GM15510 (cell line): ENCODE results near the gene ST13.

ENCODE experiments used
- POLR2A ChIP-seq: IDR thresholded peaks from 3 replicates; pipeline ENCODE4 v1.6.1; 2011; ENCODE audit warnings: borderline replicate concordance; ENCODE audit not compliant: insufficient read length; ENCODE audit errors: extremely low read depth

The ST13 gene

DNA sequence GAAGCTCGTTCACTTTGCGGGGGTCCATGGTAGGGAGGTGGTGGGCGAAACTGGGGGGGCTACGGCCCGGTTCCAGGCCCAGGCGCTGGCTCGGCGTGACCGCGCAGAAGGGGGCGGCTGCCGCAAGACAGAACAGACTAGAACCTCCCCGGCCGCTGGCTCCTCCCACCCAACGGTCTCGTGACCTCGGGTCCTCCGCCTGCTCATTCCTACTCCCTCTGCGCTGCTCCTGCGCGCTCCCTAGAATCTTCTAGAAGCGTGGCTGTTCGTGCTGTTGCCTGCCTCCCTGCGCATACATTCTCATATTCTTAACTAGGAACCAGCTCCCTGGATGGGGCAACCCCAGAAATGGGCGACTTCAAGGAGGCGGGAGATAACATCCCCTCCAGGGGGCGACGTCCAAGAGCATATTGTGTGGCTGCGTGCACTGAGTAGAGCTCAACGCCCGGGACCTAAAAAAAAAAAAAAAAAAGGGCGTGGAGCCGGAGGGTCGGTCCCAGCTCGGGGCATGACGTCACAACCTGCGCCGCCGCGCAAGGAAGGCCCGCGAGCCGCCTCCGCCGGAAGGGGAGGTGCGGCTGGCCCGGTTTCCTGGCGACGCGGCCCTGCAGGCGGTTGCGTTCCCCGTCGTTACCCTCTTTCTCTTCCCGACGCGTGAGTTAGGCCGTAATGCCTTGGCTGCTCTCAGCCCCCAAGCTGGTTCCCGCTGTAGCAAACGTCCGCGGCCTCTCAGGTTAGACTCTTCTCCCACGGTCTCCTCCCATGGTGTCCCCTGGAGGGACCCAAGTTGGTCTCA lies at the start of gene ST13, which contains the start of gene XPNPEP3:
ST13 (minus strand) TSS at position 127 of the 796 bp plus-strand sequence; CDS start at position 28, 99 bp downstream.
XPNPEP3 (plus strand) TSS at position 636 of the 796 bp plus-strand sequence; CDS start at position 670, 34 bp downstream.
- TF ChIP-seq POLR2A, result peak; percentile 68

GRCh38 chr22:40904101-40904500 lies 47.7 kb upstream of the ST13 start:
- no peak for TF ChIP-seq POLR2A

DNA sequence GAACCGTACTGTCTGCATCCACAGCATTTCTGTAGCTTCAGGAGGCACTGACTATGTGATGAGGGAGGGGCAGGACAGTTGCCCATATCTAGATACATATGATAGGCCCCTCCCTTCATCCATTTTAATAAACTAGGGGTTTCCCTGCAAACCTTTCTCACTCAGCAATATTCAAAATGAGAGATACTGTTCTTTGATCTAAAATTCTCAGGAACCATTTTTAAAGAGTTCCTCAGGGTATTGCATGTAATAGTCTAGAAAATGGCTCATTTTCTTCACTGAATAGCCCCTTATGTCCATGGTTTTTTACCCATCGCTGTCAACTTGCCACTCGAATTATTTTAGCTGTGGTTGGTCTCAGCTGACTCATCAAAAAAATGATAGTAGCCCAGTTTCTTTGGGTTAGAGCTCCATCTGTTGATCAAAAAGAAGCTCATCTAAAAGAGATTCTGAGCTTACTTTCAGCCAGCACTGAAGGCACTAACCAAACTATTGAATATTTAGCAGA lies 42.5 kb upstream of the ST13 start:
- TF ChIP-seq POLR2A, result no peak

DNA sequence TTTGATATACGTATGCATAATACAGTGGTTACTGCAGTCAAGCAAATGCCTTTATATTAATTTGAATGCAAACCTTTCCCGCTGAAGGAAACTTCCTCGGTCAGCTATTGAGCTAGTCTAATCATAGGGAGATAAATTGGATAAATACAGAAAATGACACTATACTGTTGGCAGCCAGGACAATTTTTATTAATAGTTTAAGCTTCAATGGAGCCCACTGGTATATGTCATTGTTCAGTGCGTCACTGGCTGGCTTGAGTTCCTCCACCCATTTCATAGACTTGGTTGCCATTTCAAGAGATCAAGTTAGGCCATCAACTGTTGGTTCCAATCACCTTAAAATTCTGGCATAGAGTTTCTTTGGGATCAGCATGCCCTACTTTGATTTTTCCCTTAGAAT lies 38.0 kb upstream of the ST13 start:
- TF ChIP-seq POLR2A, result no peak

DNA sequence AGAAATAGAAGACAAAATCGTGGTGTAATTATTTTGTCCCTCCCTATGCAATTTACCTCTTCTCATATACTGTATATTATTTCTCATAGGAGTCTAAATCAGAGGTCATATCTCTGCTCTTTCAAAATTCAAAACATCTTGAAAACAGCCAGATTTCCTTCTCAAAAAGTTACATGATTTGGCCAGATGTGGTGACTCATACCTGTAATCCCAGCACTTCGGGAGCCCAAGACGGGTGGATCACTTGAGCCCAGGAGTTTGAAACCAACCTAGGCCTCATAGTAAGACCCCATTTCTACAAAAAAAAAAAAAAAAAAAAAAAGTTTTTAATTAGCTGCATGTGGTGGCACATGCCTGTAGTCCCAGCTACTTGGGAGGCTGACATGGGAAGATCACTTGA lies 34.4 kb upstream of the ST13 start:
- no peak for TF ChIP-seq POLR2A

DNA sequence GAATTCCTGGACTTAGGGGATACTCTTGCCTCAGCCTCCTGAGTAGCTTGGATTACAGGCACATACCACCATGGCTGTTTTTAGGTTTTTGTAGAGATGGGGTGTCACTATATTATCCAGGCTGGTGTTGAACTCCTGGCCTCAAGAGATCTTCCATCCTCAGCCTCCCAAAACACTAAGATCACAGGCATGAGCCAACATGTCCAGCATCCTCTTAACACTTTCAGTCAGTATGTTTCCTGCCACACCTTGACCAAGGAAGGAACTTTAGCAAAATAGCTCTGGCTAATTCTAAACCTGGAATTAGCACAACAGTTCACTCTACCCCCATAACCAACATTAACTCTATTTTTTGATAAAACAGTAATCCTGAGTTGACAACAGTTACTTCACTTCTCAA lies 32.7 kb upstream of the ST13 start:
- TF ChIP-seq POLR2A, result no peak

GRCh38 chr22:40878922-40879321 lies 22.5 kb upstream of the ST13 start:
- TF ChIP-seq POLR2A, result no peak

- no peak for TF ChIP-seq POLR2A
Observed at GRCh38 chr22:40877488-40877887, 21.0 kb upstream of the ST13 start.

- no peak for TF ChIP-seq POLR2A
Observed at GRCh38 chr22:40876907-40877306, 20.5 kb upstream of the ST13 start.

- no peak for TF ChIP-seq POLR2A
Observed at GRCh38 chr22:40875111-40875510, 18.7 kb upstream of the ST13 start.

GRCh38 chr22:40874016-40874415 lies 17.6 kb upstream of the ST13 start:
- TF ChIP-seq POLR2A, result no peak

DNA sequence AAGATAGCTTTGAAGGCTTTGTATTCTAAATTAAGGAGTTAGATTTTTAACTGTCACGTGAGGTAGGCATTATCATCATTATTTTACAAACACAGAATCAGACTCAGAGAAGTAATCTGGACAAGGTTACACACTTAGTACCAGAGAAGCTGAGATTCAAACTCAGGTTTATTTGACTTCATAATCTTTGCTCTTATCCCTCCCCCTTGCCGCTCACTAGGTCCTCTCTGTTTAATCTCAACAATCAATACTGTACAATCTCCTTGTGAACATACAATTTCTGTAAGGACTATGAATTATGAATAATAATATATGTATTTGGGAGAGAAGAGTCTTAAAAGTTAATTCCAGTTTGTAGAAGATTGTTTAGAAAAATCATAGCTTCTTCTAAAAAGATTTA lies 10.7 kb upstream of the ST13 start:
- no peak for TF ChIP-seq POLR2A

GRCh38 chr22:40862537-40862936 lies 6.1 kb upstream of the ST13 start:
- no peak for TF ChIP-seq POLR2A

DNA sequence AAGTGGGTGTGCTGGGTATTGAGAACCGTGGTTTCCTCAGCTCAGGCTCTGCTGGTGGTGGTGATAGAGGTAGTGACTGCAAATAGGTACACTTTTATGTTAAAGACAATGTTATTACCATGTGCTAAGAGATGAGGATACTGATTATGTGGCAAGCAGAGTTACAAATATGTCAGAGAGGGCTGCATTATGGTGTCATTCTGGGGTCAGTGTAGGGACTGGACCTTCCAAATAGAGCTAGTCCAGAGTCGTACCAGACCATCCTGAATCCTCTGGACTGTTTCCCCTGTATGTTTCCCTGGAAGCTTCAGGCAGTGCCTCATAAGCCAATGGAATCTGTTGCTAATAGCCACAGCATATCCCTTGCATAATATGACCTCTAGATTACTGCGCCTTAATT lies 5.6 kb upstream of the ST13 start, which contains the start of gene DNAJB7:
DNAJB7 (minus strand) TSS at position 101 of the 400 bp plus-strand sequence. CDS start 119 bp downstream, outside the sequence.
- no peak for TF ChIP-seq POLR2A

GRCh38 chr22:40857309-40857855 lies 943 bp upstream of the ST13 start:
- no peak for TF ChIP-seq POLR2A
